ENCODE results near the gene CREB5. TPM values are rescaled to one million over a fixed set of nuclear protein-coding genes. Genes with fewer than 3 reads are reported as not detected.

The CREB5 gene
- total RNA-seq, 1 donor from 2014 or later, result 0.80 TPM

- no peaks in the 10 kb centered on the region for H3K36me3 Mint-ChIP-seq (ENCODE audit: low read depth)
- no peaks in the 10 kb centered on the region for H3K9me3 Mint-ChIP-seq
- H3K4me1 Mint-ChIP-seq, result peaks cover 19% of the 10 kb centered on the region
- no peak for TF ChIP-seq CTCF (IDR thresholded peaks at IDR 0.05)
- ChIA-PET POLR2A (no interaction called here), CTCF (no interaction called here)
- intact Hi-C loops (cut with micrococcal nuclease), result no loop called here
- ATAC-seq (ENCODE audit: low read depth) (no peak), DNase-seq (no peak)
- peaks cover 4% of the 10 kb centered on the region for H3K27me3 Mint-ChIP-seq
- no peak overlapping the region for H3K4me3 Mint-ChIP-seq
- H3K27ac Mint-ChIP-seq, result no peak overlapping the region
Observed at GRCh38 chr7:28709748-28710147, 297.4 kb downstream of the CREB5 start.

GRCh38 chr7:28711114-28711513, 298.8 kb downstream of the CREB5 start:
- no peak for ATAC-seq (ENCODE audit: low read depth)
- no peak for DNase-seq
- Mint-ChIP-seq H3K4me3 (no peak overlapping the region), H3K9me3 (no peaks in the 10 kb centered on the region), H3K27me3 (peaks cover 4% of the 10 kb centered on the region), H3K4me1 (peaks cover 5% of the 10 kb centered on the region), H3K27ac (no peak overlapping the region), H3K36me3 (ENCODE audit: low read depth) (no peaks in the 10 kb centered on the region)
- intact Hi-C loops (cut with micrococcal nuclease), result no loop called here
- ChIA-PET CTCF (no interaction called here), POLR2A (no interaction called here)
- no peak for TF ChIP-seq CTCF (IDR thresholded peaks at IDR 0.05)

- Mint-ChIP-seq H3K9me3 (no peaks in the 10 kb centered on the region), H3K4me1 (no peaks in the 10 kb centered on the region), H3K4me3 (no peak overlapping the region), H3K36me3 (ENCODE audit: low read depth) (no peaks in the 10 kb centered on the region), H3K27ac (no peak overlapping the region), H3K27me3 (peaks cover 4% of the 10 kb centered on the region)
- POLR2A ChIA-PET, result no interaction called here
- intact Hi-C loops (cut with micrococcal nuclease), result no loop called here
- no peak for TF ChIP-seq CTCF (IDR thresholded peaks at IDR 0.05)
- no peak for ATAC-seq (ENCODE audit: low read depth)
- CTCF ChIA-PET, result no interaction called here
- no peak for DNase-seq
Observed at GRCh38 chr7:28714459-28715120, 302.3 kb downstream of the CREB5 start.

GRCh38 chr7:28717445-28718054, 305.2 kb downstream of the CREB5 start:
- DNase-seq, result no peak
- intact Hi-C loops (cut with micrococcal nuclease), result no loop called here
- Mint-ChIP-seq H3K27ac (no peak overlapping the region), H3K4me3 (no peak overlapping the region), H3K36me3 (ENCODE audit: low read depth) (no peaks in the 10 kb centered on the region), H3K27me3 (peaks cover 4% of the 10 kb centered on the region), H3K4me1 (no peaks in the 10 kb centered on the region), H3K9me3 (no peaks in the 10 kb centered on the region)
- POLR2A ChIA-PET, result no interaction called here
- TF ChIP-seq CTCF (IDR thresholded peaks at IDR 0.05), result no peak
- CTCF ChIA-PET, result no interaction called here
- no peak for ATAC-seq (ENCODE audit: low read depth)

GRCh38 chr7:28718055-28718481, 305.8 kb downstream of the CREB5 start:
- no peaks in the 10 kb centered on the region for H3K4me1 Mint-ChIP-seq
- H3K9me3 Mint-ChIP-seq, result no peaks in the 10 kb centered on the region
- POLR2A ChIA-PET, result no interaction called here
- CTCF ChIA-PET, result no interaction called here
- ATAC-seq (ENCODE audit: low read depth) (no peak), DNase-seq (no peak)
- H3K27ac Mint-ChIP-seq, result no peak overlapping the region
- intact Hi-C loops (cut with micrococcal nuclease), result no loop called here
- no peak for TF ChIP-seq CTCF (IDR thresholded peaks at IDR 0.05)
- H3K27me3 Mint-ChIP-seq, result peaks cover 4% of the 10 kb centered on the region
- no peak overlapping the region for H3K4me3 Mint-ChIP-seq
- no peaks in the 10 kb centered on the region for H3K36me3 Mint-ChIP-seq (ENCODE audit: low read depth)
